ENCODE data around the gene RABIF.
"Not testable (repeated sequence)": the region's sequence is repeated elsewhere in the genome, so short reads cannot be mapped to it uniquely, and the experiment has no call there.

RABIF gene

GRCh38 chr1:202831906-202832305 lies 57.0 kb downstream of the RABIF start:
- DNase-seq: no peak

DNA sequence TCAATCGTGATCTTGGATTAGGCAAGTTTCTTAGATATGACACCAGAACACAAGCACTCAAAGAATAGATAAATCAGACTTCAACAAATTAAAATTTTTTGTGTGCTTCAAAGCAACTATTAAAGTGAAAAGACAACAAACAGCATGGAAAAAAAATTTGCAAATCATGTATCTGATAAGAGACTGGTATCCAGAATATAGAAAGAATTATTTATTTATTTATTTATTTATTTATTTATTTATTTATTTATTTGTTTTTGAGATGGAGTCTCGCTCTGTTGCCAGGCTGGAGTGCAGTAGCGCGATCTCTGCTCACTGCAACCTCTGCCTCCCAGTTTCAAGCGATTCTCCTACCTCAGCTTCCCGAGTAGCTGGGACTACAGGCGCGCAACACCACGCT lies 59.7 kb downstream of the RABIF start:
- not testable (repeated sequence) for DNase-seq
